ENCODE data around the gene HOXD8.

HOXD8 gene

GRCh38 chr2:176099728-176100546 lies 29.6 kb upstream of the HOXD8 start, which contains the start of gene HOXD12:
TSS of gene HOXD12 (plus strand) at chr2:176099795. CDS start at chr2:176099802, 7 bp downstream.
- DNase-seq (ENCODE audit: low read depth) = no peak
- H3K4me3 ChIP-seq (ENCODE audit: low read length) = no peak within 1 kb of the TSS
- no peak for TF ChIP-seq CTCF (IDR thresholded peaks at IDR 0.05; ENCODE audit: insufficient read depth, low read depth, low read length, missing control alignments)

- no peak for TF ChIP-seq CTCF (IDR thresholded peaks at IDR 0.05; ENCODE audit: insufficient read depth, low read depth, low read length, missing control alignments)
- no peak for DNase-seq (ENCODE audit: low read depth)
- no peak overlapping the region for H3K4me3 ChIP-seq (ENCODE audit: low read length)
Measured at GRCh38 chr2:176100547-176101140, 28.9 kb upstream of the HOXD8 start.

GRCh38 chr2:176101216-176101830 lies 28.2 kb upstream of the HOXD8 start:
- no peak overlapping the region for H3K4me3 ChIP-seq (ENCODE audit: low read length)
- TF ChIP-seq CTCF (IDR thresholded peaks at IDR 0.05; ENCODE audit: insufficient read depth, low read depth, low read length, missing control alignments) = no peak
- no peak for DNase-seq (ENCODE audit: low read depth)

- no peak for DNase-seq (ENCODE audit: low read depth)
- no peak overlapping the region for H3K4me3 ChIP-seq (ENCODE audit: low read length)
- no peak for TF ChIP-seq CTCF (IDR thresholded peaks at IDR 0.05; ENCODE audit: insufficient read depth, low read depth, low read length, missing control alignments)
Measured at GRCh38 chr2:176101842-176102241, 27.7 kb upstream of the HOXD8 start.

- no peak for DNase-seq (ENCODE audit: low read depth)
- H3K4me3 ChIP-seq (ENCODE audit: low read length) = no peak overlapping the region
- TF ChIP-seq CTCF (IDR thresholded peaks at IDR 0.05; ENCODE audit: insufficient read depth, low read depth, low read length, missing control alignments) = no peak
Measured at GRCh38 chr2:176102309-176102866, 27.1 kb upstream of the HOXD8 start.

- no peak for DNase-seq (ENCODE audit: low read depth)
- no peak for TF ChIP-seq CTCF (IDR thresholded peaks at IDR 0.05; ENCODE audit: insufficient read depth, low read depth, low read length, missing control alignments)
- H3K4me3 ChIP-seq (ENCODE audit: low read length) = no peak overlapping the region
Measured at GRCh38 chr2:176103194-176103593, 26.3 kb upstream of the HOXD8 start.
